H7 (cell line): ENCODE data around the gene TSPOAP1. TPM values are rescaled to one million over a fixed set of nuclear protein-coding genes. Genes with fewer than 3 reads are reported as not detected.

Experiments used
- DNase-seq: peaks from one replicate; pipeline ENCODE4 v3.0.0; 2012
- H3K27me3 ChIP-seq: 2 replicates; pipeline ENCODE4 v1.6.0; 2011; ENCODE audit warnings: mild to moderate bottlenecking, low read length; ENCODE audit not compliant: control insufficient read depth, insufficient read depth
- H3K36me3 ChIP-seq: replicated peaks from 2 replicates; pipeline ENCODE4 v1.5.1; 2011; ENCODE audit warnings: low read length; ENCODE audit not compliant: control insufficient read depth, insufficient read depth
- H3K4me3 ChIP-seq: 2 replicates; pipeline ENCODE4 v1.5.1; 2011; ENCODE audit warnings: low read depth, mild to moderate bottlenecking, control low read depth, low read length, moderate library complexity; ENCODE audit not compliant: insufficient read depth
- total RNA-seq: library from RNA; depleted of rRNA; stranded (reverse); fragments of >200 nt; shearing (Covaris generic); gene quantifications from 2 replicates; pipeline ENCODE4 v1.2.3, GENCODE V29; 2014

TSPOAP1 gene
- total RNA-seq, 1 experiment from 2014 or later = 4.2 TPM

- DNase-seq = peak; percentile 50
- H3K27me3 ChIP-seq = no peaks in the 10 kb centered on the region
- H3K4me3 ChIP-seq = peak overlapping the region; percentile 50
- peaks cover 7% of the 10 kb centered on the region for H3K36me3 ChIP-seq
Observed at GRCh38 chr17:58331815-58332777, 3.5 kb upstream of the TSPOAP1 start.

GRCh38 chr17:58330997-58331814, 2.6 kb upstream of the TSPOAP1 start:
- Histone ChIP-seq H3K4me3 (peak overlapping the region; percentile 50), H3K27me3 (no peaks in the 10 kb centered on the region), H3K36me3 (peaks cover 7% of the 10 kb centered on the region)
- peak; percentile 62 for DNase-seq

DNA sequence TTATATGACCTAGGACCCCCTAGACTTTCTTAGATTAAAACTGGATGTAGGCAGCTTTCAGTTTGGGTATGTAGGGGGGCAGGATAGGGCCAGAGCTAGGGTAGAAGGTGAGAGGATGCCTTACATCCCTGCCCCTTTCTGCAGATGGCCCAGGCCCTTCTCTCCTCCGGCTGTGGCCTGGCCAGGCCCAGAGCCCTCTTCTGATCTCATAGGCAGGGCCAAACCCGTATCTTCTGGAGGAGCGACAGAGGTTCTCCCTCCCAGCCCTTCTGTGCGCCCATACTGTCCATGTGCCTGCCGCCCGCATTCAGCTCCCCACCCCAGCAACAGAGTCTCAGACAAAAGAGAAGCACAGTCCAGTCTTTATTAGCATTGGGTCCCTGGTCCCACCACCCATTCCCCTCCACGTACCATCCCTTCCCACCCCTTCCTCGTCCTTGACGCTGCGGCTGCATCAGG, 2.0 kb upstream of the TSPOAP1 start:
- peak; percentile 15 for DNase-seq
- H3K27me3 ChIP-seq = no peaks in the 10 kb centered on the region
- H3K4me3 ChIP-seq = peak overlapping the region; percentile 50
- H3K36me3 ChIP-seq = peaks cover 7% of the 10 kb centered on the region

- Histone ChIP-seq H3K36me3 (peaks cover 7% of the 10 kb centered on the region), H3K4me3 (peak overlapping the region; percentile 50; the same call in 1 of the 2 replicates), H3K27me3 (peaks cover 2% of the 10 kb centered on the region)
- no peak for DNase-seq
Observed at GRCh38 chr17:58329810-58330537, 1.4 kb upstream of the TSPOAP1 start.

GRCh38 chr17:58329035-58329809, 627 bp upstream of the TSPOAP1 start:
- Histone ChIP-seq H3K4me3 (no peak overlapping the region), H3K36me3 (peaks cover 7% of the 10 kb centered on the region), H3K27me3 (peaks cover 8% of the 10 kb centered on the region)
- peak; percentile 84 for DNase-seq

DNA sequence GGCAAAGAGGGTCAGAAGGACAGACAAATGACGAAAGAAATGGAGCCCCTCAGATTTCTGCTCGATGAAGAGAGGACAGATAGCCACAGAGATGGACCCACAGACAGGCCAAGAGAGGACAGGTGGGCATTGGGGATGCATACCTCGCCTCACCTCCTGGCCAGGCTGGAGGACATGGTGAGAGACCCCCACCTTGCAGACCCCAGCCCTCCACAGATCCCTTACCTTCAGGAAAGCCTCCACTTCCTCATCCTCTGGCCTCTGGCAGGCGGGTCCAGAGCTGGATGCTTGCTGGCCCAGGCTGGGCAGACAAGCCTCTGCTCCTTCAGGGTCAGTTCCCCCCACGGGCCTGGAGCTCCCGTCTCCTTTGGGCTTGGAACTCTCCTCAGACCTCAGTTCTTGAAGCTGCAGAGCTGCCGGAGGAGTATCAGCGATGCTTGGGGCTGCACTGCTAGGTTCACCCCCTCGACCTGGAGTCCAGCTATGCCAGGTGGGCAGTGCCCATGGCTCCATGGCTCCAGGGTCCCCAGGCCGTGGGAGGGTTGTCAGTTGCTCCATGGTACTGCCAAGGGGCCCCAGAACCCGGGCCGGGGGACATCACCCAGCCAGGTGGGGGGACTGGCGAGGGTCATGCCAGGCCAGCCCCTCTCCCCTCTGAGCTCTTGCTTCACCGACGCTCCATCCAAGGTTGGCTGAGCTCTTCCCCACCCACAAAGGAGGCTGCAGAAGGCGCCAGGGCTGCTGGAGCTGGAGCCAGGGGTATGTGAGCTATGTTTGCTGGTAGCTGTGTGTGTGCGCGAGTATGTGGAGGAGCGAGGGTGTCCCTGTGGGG, 1.0 kb downstream of the TSPOAP1 start:
- peak; percentile 51 for DNase-seq
- peaks cover 23% of the 10 kb centered on the region for H3K27me3 ChIP-seq
- H3K4me3 ChIP-seq = no peak overlapping the region
- H3K36me3 ChIP-seq = peaks cover 7% of the 10 kb centered on the region

DNA sequence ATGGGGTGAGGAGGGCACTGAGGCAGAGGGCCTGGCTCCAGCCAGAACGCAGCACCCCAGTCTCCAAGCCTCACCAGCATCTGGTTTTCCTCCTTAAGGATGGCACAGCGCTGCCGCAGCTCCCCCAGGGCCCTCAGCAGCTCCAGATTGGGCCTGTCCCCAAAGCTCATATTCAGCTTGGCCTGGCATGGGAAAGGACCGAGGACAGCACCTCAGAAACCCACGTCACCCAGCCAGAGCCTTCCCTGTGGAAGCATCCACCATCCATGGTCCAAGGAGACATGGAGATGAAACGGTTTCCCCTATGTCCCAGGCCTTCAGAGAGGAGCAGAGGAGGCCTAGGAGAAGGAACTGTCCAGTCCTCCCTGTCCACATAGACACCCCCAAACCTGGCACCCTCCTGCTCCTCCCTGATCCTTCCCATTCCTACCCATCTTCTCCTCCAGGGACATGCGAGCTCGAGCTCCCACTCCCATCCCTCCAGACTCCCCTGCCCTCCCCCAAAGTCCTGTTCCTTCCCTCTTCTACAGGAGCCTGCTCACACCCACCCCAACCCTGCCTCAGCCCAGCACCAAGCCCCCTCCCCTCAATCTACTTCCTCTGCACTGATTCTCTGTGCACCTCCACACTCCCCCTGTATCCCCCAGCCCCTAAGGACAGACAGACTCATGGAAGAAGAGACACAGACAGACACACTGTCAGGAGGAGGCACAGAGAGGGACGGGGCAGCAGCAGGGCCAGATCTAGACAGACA, 1.8 kb downstream of the TSPOAP1 start:
- DNase-seq = peak; percentile 30
- Histone ChIP-seq H3K36me3 (peaks cover 9% of the 10 kb centered on the region), H3K27me3 (peaks cover 23% of the 10 kb centered on the region), H3K4me3 (no peak overlapping the region)

DNA sequence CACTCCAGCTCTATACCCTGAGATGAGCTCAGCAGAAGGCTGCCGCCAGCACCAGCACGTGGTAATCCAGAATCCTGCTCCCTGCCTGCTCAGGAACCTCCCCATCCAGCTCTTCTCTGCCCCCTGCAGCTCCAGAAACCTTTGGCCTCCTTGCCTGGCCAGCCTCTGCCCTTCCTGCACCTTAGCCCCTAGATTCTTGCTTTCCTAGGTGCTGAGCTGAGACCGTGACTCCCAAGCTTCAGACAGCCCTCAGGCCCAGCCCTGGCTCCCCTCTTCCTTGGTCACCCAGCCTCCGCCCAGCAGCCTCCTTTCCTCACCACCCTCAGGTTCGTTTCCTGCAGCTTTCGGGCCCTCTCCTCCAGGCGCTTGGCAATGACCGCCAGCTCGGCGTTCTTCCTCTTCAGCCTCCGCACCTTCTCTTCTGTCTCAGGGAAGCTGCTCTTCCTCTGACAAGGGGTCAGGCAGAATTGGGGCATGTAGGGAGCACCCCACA, 2.6 kb downstream of the TSPOAP1 start:
- Histone ChIP-seq H3K36me3 (peaks cover 9% of the 10 kb centered on the region), H3K27me3 (peaks cover 23% of the 10 kb centered on the region), H3K4me3 (no peak overlapping the region)
- peak; percentile 44 for DNase-seq

- peak; percentile 94 for DNase-seq
- peaks cover 23% of the 10 kb centered on the region for H3K27me3 ChIP-seq
- H3K4me3 ChIP-seq = no peak overlapping the region
- H3K36me3 ChIP-seq = peaks cover 5% of the 10 kb centered on the region
Observed at GRCh38 chr17:58325289-58325726, 3.3 kb downstream of the TSPOAP1 start.

DNA sequence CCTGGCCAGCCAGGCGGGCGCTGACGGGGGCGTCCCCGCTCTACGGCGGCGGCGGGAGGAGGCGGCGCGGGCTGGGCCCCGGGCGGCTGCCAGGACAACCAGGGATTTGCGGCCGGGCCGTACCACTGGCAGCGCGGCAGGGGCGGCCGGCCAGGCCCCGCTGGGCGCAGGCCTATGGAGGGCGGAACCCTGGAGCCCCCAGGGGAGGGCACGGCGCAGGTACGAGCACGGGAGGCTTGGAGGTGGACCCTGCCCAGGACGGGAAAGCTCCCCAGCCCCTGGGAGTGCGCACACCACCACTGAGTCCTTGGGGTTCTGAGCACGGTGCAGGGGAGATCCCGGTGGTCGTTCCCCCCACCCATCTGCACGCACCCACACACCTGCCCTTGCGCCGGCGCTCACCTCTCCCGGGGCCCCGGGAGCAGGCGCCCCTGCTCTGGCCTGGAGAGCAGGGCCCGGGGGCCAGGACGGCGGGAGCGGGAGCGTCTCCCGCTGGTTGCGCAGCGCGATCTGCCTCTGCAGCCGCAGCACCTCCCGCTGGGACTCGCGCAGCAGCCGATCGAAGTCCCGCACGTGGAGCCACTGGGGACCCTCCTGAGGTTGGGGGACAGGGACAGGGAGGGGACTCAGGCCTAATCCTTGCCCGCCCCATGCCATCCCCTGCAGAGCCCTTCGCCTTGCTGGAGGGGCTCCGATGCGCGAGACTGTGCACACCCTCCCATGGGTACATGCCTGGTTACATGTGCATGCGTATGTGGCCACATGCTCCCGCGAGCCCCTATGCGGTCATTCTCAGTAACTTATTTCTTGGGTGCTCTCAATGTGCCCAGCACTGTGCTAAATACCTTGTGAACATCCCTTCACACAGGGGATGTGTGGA, 3.9 kb downstream of the TSPOAP1 start:
- Histone ChIP-seq H3K36me3 (peaks cover 3% of the 10 kb centered on the region), H3K27me3 (peaks cover 23% of the 10 kb centered on the region), H3K4me3 (peak overlapping the region; percentile 59)
- DNase-seq = peak; percentile 94

GRCh38 chr17:58324056-58324408, 4.6 kb downstream of the TSPOAP1 start:
- peak overlapping the region; percentile 59 for H3K4me3 ChIP-seq
- peaks cover 23% of the 10 kb centered on the region for H3K27me3 ChIP-seq
- DNase-seq = no peak
- peaks cover 3% of the 10 kb centered on the region for H3K36me3 ChIP-seq
